Transverse colon (tissue), 4 donors: ENCODE measurements around the gene KRT28. TPM values are rescaled to one million over a fixed set of nuclear protein-coding genes. Genes with fewer than 3 reads are reported as not detected.
"Not testable (repeated sequence)": the region's sequence is repeated elsewhere in the genome, so short reads cannot be mapped to it uniquely, and the experiment has no call there.

Experiments used
- DNase-seq: peaks from one replicate; pipeline ENCODE4 v3.0.0-alpha.2; 2019
- H3K27ac ChIP-seq, 4 donors: fragments of 200-600 bp; sonication (generic); 2 replicates each; pipeline ENCODE4 v1.5.1; 2016 to 2018; ENCODE audit warnings: inconsistent platforms in 4 of 4
- H3K27me3 ChIP-seq: fragments of 200-600 bp; sonication (generic); 2 replicates; pipeline ENCODE4 v1.5.1; 2017; ENCODE audit warnings: inconsistent platforms
- H3K36me3 ChIP-seq, 4 donors: fragments of 200-600 bp; sonication (generic); 2 replicates each; pipeline ENCODE4 v1.5.1; 2017 to 2019; ENCODE audit warnings: inconsistent platforms in 4 of 4
- H3K4me1 ChIP-seq, 4 donors: fragments of 200-600 bp; sonication (generic); 2 replicates each; pipeline ENCODE4 v1.5.1; 2017 to 2020; ENCODE audit warnings: inconsistent platforms in 4 of 4
- H3K4me3 ChIP-seq, 4 donors: fragments of 200-600 bp; sonication (generic); 1 replicate in 1 of 4; 2 replicates in 3 of 4; pipeline versions ENCODE4 v1.5.1 to v1.6.1; 2017 to 2019; ENCODE audit warnings: inconsistent platforms in 4 of 4
- H3K9me3 ChIP-seq, 2 donors: fragments of 200-600 bp; sonication (generic); 2 replicates each; pipeline ENCODE4 v1.5.1; 2017 to 2019; ENCODE audit warnings: inconsistent platforms in 2 of 2
- EP300 ChIP-seq: sonication (generic); formaldehyde crosslinking; IDR thresholded peaks from one replicate; pipeline ENCODE4 v1.6.1; 2017; ENCODE audit warnings: antibody characterized with exemption, low read depth
- POLR2A ChIP-seq: fragments of 450-650 bp; IDR thresholded peaks from one replicate; pipeline ENCODE4 v1.6.1; 2016; ENCODE audit warnings: antibody characterized with exemption, mild to moderate bottlenecking, moderate library complexity
- POLR2AphosphoS5 ChIP-seq, 3 donors: sonication (generic); formaldehyde crosslinking; IDR thresholded peaks; one replicate each; pipeline ENCODE4 v1.6.1; 2016; ENCODE audit warnings: antibody characterized with exemption in 3 of 3
- WGBS, 2 donors: methylation state at CpG; one replicate each; pipeline ENCODE4 v1.1.5; 2018; ENCODE audit warnings: low coverage in 1 of 2; 5-methylcytosine and 5-hydroxymethylcytosine counted together
- in situ Hi-C, 4 donors: fragments of 200-750 bp; cut with MboI; loops; one replicate each; pipeline versions ENCODE4 v1.15.0 to v1.15.1; 2017; ENCODE audit warnings: low sequenced_read_pairs in 3 of 4, low pct_ligation_motif_present in 1 of 4, low pct_unique_long_range_greater_than_20kb in 1 of 4
- intact Hi-C: fragments of 100-400 bp; cut with DNase I; formaldehyde crosslinking; loops from one replicate; pipeline ENCODE4 v1.15.1; 2023; ENCODE audit warnings: low total_unique reads
- total RNA-seq, 4 donors: library from RNA; depleted of rRNA; stranded (reverse); fragments of >200 nt; gene quantifications; one replicate each; pipeline ENCODE4 v1.1.0, GENCODE V29; 2016
- TF ChIP-seq, protein P1 (sequence below), 5 experiments: fragments of 200-600 bp in 3 of 5; fragments of 450-650 bp in 2 of 5; sonication (generic) in 3 of 5; IDR thresholded peaks; 1 replicate in 2 of 5; 2 replicates in 3 of 5; pipeline ENCODE4 v1.5.1; 2016 to 2017; ENCODE audit warnings: antibody characterized with exemption in 5 of 5, inconsistent platforms in 3 of 5, mild to moderate bottlenecking in 2 of 5, moderate library complexity in 1 of 5

KRT28 gene
- total RNA-seq, 4 donors from 2014 or later, result not detected

DNA sequence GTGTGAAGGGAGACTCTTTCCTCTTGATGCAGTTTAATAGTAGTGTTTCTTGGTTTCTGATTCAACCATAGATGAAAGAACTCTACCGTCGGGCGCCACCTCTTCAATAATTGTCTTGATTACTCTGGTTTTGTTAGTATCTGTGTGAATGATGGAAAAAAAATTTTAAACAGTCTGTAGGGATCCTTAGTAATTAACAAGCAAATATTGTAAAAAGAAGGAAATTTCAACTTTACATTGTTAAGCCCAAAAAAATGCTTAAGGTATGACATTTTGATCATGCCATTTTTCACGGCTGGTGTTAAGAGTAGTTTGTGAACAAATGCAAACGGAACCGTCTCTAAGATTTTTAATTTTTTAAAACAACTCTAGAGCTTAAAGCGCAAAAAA, 18.6 kb upstream of the KRT28 start:
- peaks cover 0 to 18% (median 5%) of the 10 kb centered on the region in 4 donors for H3K4me1 ChIP-seq
- DNase-seq, result no peak
- no peaks in the 10 kb centered on the region for H3K9me3 ChIP-seq
- peak overlapping the region; percentile 60 to 79 (median 76) for H3K4me3 ChIP-seq
- H3K27me3 ChIP-seq, result peaks cover 16% of the 10 kb centered on the region
- intact Hi-C loops, result no loop called here
- H3K27ac ChIP-seq, result peak overlapping the region; percentile 84 to 92 (median 88)
- WGBS, 2 donors, result 21 to 27% methylated on average over 7 of the region's 7 CpGs
- TF ChIP-seq POLR2AphosphoS5 (IDR thresholded peaks at IDR 0.05) (no peak), POLR2A (no peak), EP300 (no peak)
- TF ChIP-seq, protein P1, sequence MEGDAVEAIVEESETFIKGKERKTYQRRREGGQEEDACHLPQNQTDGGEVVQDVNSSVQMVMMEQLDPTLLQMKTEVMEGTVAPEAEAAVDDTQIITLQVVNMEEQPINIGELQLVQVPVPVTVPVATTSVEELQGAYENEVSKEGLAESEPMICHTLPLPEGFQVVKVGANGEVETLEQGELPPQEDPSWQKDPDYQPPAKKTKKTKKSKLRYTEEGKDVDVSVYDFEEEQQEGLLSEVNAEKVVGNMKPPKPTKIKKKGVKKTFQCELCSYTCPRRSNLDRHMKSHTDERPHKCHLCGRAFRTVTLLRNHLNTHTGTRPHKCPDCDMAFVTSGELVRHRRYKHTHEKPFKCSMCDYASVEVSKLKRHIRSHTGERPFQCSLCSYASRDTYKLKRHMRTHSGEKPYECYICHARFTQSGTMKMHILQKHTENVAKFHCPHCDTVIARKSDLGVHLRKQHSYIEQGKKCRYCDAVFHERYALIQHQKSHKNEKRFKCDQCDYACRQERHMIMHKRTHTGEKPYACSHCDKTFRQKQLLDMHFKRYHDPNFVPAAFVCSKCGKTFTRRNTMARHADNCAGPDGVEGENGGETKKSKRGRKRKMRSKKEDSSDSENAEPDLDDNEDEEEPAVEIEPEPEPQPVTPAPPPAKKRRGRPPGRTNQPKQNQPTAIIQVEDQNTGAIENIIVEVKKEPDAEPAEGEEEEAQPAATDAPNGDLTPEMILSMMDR (IDR thresholded peaks at IDR 0.05), result no peak
- H3K36me3 ChIP-seq, result peaks cover 0 to 10% (median 0%) of the 10 kb centered on the region in 4 donors
- in situ Hi-C loops, result loop anchor here in 3 of 4 donors (25.0 kb wide), 2 partner anchors 519 to 844 kb away; no protein-coding TSS in a partner anchor

DNA sequence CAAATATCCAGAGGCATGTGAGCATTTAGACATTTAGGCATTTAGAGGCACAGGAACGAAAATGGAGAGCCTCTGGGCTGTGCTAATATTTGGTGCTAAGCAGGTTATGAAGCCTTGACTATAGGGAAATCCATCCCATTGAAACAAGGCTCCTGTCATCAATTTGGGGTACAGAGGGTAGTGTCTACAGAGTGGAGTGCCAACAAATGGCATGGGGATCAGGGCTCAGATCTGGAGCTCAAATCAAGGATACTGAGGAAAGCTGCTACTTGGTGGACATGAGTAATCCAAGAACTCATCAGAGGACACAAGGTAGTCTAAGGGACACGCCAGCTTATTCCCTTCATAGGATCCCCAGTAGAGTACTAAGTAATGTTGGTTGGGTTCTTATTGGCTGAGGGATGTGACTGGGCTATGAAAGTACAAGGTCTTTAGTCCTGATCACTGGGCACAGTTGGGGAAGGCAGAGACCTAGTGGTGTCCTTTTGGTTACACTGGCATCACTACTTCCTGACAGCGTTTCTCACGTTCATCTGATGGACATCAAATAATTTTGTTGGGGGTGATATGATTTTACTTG, 17.4 kb upstream of the KRT28 start:
- Histone ChIP-seq H3K36me3 (peaks cover 0 to 10% (median 0%) of the 10 kb centered on the region in 4 donors), H3K4me1 (peaks cover 0 to 18% (median 5%) of the 10 kb centered on the region in 4 donors), H3K9me3 (no peaks in the 10 kb centered on the region), H3K27ac (no peak overlapping the region), H3K27me3 (peaks cover 27% of the 10 kb centered on the region), H3K4me3 (no peak overlapping the region)
- intact Hi-C loops (no loop called here), in situ Hi-C loops (loop anchor here in 3 of 4 donors (25.0 kb wide), 2 partner anchors 520 to 845 kb away; no protein-coding TSS in a partner anchor)
- WGBS, 2 donors, result 94 to 100% methylated on average over 2 to 4 of the region's 4 CpGs
- no peak for TF ChIP-seq POLR2AphosphoS5 (IDR thresholded peaks at IDR 0.05)
- TF ChIP-seq POLR2A, result no peak
- TF ChIP-seq EP300, result no peak
- TF ChIP-seq, protein P1 (IDR thresholded peaks at IDR 0.05), result no peak
- no peak for DNase-seq

DNA sequence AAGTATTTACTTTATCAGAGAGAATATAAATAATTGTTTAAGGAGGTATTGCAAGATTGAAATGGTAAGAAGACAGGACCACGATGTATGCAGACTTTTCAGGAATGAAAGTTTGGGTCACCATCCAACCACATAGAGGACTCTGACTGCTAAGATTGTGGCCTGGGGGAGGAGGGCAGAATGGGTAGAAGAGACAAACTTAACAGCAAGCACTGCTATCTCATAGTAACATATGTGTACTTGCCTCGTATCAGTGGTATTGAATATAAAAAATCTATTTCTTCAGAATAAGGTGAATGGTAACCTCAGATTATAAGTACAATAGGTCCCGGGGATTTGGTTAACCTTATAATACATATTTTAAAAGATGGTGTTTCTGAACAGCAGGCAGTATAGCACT, 16.8 kb upstream of the KRT28 start:
- peaks cover 34% of the 10 kb centered on the region for H3K27me3 ChIP-seq
- TF ChIP-seq POLR2AphosphoS5 (IDR thresholded peaks at IDR 0.05), result no peak
- TF ChIP-seq EP300, result no peak
- TF ChIP-seq, protein P1 (IDR thresholded peaks at IDR 0.05), result no peak
- no peak for TF ChIP-seq POLR2A
- intact Hi-C loops (no loop called here), in situ Hi-C loops (loop anchor here in 3 of 4 donors (25.0 kb wide), 2 partner anchors 521 to 846 kb away; no protein-coding TSS in a partner anchor)
- no peak overlapping the region for H3K4me3 ChIP-seq
- peaks cover 0 to 18% (median 5%) of the 10 kb centered on the region in 4 donors for H3K4me1 ChIP-seq
- WGBS, 2 donors, result 95 to 100% methylated on average over 2 to 3 of the region's 3 CpGs
- no peak overlapping the region for H3K27ac ChIP-seq
- peaks cover 0 to 10% (median 0%) of the 10 kb centered on the region in 4 donors for H3K36me3 ChIP-seq
- no peaks in the 10 kb centered on the region for H3K9me3 ChIP-seq
- no peak for DNase-seq

GRCh38 chr17:40815381-40815780, 15.6 kb upstream of the KRT28 start:
- Histone ChIP-seq H3K27me3 (peaks cover 46% of the 10 kb centered on the region), H3K27ac (no peak overlapping the region), H3K4me1 (peaks cover 0 to 18% (median 5%) of the 10 kb centered on the region in 4 donors), H3K36me3 (peaks cover 0 to 10% (median 0%) of the 10 kb centered on the region in 4 donors), H3K9me3 (no peaks in the 10 kb centered on the region), H3K4me3 (no peak overlapping the region)
- no peak for DNase-seq
- TF ChIP-seq POLR2AphosphoS5 (IDR thresholded peaks at IDR 0.05) (no peak), POLR2A (no peak), EP300 (no peak)
- TF ChIP-seq, protein P1 (IDR thresholded peaks at IDR 0.05), result no peak
- WGBS, 2 donors, result 94 to 100% methylated on average over 1 of the region's 1 CpG
- in situ Hi-C loops, result loop anchor here in 3 of 4 donors (25.0 kb wide), 2 partner anchors 522 to 847 kb away; no protein-coding TSS in a partner anchor
- intact Hi-C loops, result no loop called here

- H3K9me3 ChIP-seq, H3K4me3 ChIP-seq, H3K27ac ChIP-seq, intact Hi-C loops, H3K36me3 ChIP-seq, DNase-seq: not testable (repeated sequence)
- Histone ChIP-seq H3K27me3 (peaks cover 53% of the 10 kb centered on the region), H3K4me1 (peaks cover 0 to 15% (median 5%) of the 10 kb centered on the region in 4 donors)
- in situ Hi-C loops, result loop anchor here in 3 of 4 donors (25.0 kb wide), 2 partner anchors 523 to 848 kb away; no protein-coding TSS in a partner anchor
- 75 to 83% methylated on average over 2 to 3 of the region's 3 CpGs for WGBS, 2 donors
Measured at GRCh38 chr17:40814657-40815056, 14.9 kb upstream of the KRT28 start.
